GM21381 (cell line): Measurements from ENCODE around the gene UBALD1.

Source experiments
- ATAC-seq: cut with Tn5 transposase; IDR thresholded peaks from one replicate; pipeline ENCODE4 v1.9.1; 2021; ENCODE audit warnings: mild to moderate bottlenecking, moderate library complexity; ENCODE audit not compliant: unreplicated experiment

The UBALD1 gene

GRCh38 chr16:4646773-4647643, 32.3 kb upstream of the UBALD1 start:
- no peak for ATAC-seq

GRCh38 chr16:4641895-4642294, 27.2 kb upstream of the UBALD1 start:
- ATAC-seq: no peak

- ATAC-seq: no peak
Observed at GRCh38 chr16:4641306-4641687, 26.6 kb upstream of the UBALD1 start.

GRCh38 chr16:4640572-4641305, 26.1 kb upstream of the UBALD1 start:
- no peak for ATAC-seq

GRCh38 chr16:4639899-4640509, 25.3 kb upstream of the UBALD1 start:
- no peak for ATAC-seq

- no peak for ATAC-seq
Observed at GRCh38 chr16:4637501-4638166, 22.9 kb upstream of the UBALD1 start.

GRCh38 chr16:4636196-4636595, 21.5 kb upstream of the UBALD1 start:
- ATAC-seq: no peak

- ATAC-seq: no peak
Observed at GRCh38 chr16:4634768-4635167, 20.1 kb upstream of the UBALD1 start.

- no peak for ATAC-seq
Observed at GRCh38 chr16:4633910-4634635, 19.4 kb upstream of the UBALD1 start.

- no peak for ATAC-seq
Observed at GRCh38 chr16:4631444-4631843, 16.8 kb upstream of the UBALD1 start.

- no peak for ATAC-seq
Observed at GRCh38 chr16:4628283-4628682, 13.6 kb upstream of the UBALD1 start.

- no peak for ATAC-seq
Observed at GRCh38 chr16:4626396-4626795, 11.7 kb upstream of the UBALD1 start.

GRCh38 chr16:4625560-4626159, 11.0 kb upstream of the UBALD1 start:
- no peak for ATAC-seq

- peak; percentile 48 for ATAC-seq
Observed at GRCh38 chr16:4624827-4625559, 10.3 kb upstream of the UBALD1 start.

GRCh38 chr16:4624015-4624826, 9.5 kb upstream of the UBALD1 start, which contains the start of gene MGRN1:
MGRN1 (plus strand) TSS chr16:4624826; CDS start chr16:4624961, 135 bp downstream.
- ATAC-seq: peak; percentile 76

GRCh38 chr16:4623593-4623992, 8.9 kb upstream of the UBALD1 start:
- no peak for ATAC-seq

- no peak for ATAC-seq
Observed at GRCh38 chr16:4618645-4619418, 4.1 kb upstream of the UBALD1 start.

- no peak for ATAC-seq
Observed at GRCh38 chr16:4617880-4618279, 3.2 kb upstream of the UBALD1 start.
